Activated CD4-positive, alpha-beta T cell treated with anti-CD3 and anti-CD28 coated beads, Interleukin-2, amount 50 U/mL, for 24 hours (primary cell): ENCODE data around the gene KRTAP9-4.
"Not testable (repeated sequence)": the region's sequence is repeated elsewhere in the genome, so short reads cannot be mapped to it uniquely, and the experiment has no call there.

Experiments
- DNase-seq, 2 donors: peaks; one replicate each; pipeline ENCODE4 v3.0.0-alpha.2; 2020; ENCODE audit warnings: low read depth in 1 of 2, low spot score in 1 of 2

Gene KRTAP9-4, protein sequence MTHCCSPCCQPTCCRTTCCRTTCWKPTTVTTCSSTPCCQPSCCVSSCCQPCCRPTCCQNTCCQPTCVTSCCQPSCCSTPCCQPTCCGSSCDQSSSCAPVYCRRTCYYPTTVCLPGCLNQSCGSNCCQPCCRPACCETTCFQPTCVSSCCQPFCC

DNA sequence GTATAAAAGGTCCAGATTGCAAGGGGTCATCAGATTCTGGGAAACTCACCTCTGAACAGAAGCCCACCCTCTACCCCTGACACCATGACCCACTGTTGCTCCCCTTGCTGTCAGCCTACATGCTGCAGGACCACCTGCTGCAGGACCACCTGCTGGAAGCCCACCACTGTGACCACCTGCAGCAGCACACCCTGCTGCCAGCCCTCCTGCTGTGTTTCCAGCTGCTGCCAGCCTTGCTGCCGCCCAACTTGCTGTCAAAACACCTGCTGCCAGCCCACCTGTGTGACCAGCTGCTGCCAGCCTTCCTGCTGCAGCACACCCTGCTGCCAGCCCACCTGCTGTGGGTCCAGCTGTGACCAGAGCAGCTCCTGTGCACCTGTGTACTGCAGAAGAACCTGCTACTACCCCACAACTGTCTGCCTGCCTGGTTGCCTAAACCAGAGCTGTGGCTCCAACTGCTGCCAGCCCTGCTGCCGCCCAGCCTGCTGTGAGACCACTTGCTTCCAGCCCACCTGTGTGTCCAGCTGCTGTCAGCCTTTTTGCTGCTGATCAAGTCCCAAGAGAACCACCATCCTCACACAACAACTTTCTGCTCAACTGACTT lies at the start of gene KRTAP9-4:
KRTAP9-4 (plus strand) TSS at position 51 of the 604 bp plus-strand sequence; CDS start at position 85, 34 bp downstream.
- not testable (repeated sequence) for DNase-seq

DNA sequence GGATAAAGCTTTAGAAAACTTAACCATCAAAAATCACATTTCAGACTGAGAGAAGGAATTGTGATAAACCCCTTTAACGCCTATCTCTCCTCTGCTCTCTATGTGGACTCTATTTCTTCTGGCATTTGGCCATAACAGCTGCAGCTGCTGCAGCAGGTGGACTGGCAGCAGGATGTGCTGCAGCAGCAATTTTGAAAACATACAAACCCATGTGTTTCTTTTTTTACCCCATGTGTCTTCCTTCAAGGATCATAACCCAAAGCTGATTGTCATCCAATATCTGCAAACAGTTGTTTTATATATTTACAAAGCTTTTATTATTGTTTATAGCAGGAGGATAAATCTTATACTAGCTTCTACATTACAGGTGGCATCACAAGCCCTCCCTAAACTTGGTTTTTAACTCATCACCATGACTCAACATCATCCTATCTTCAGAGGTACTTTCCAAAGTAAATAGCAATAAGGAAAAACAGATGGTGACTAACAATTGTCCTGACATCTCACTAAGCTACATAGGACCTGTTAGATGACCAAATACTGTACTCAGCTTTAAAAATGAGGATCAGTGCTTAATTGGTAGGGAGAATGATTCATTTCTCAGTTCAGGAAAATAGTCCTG lies 37.5 kb upstream of the KRTAP9-4 start:
- DNase-seq, result no peak

DNA sequence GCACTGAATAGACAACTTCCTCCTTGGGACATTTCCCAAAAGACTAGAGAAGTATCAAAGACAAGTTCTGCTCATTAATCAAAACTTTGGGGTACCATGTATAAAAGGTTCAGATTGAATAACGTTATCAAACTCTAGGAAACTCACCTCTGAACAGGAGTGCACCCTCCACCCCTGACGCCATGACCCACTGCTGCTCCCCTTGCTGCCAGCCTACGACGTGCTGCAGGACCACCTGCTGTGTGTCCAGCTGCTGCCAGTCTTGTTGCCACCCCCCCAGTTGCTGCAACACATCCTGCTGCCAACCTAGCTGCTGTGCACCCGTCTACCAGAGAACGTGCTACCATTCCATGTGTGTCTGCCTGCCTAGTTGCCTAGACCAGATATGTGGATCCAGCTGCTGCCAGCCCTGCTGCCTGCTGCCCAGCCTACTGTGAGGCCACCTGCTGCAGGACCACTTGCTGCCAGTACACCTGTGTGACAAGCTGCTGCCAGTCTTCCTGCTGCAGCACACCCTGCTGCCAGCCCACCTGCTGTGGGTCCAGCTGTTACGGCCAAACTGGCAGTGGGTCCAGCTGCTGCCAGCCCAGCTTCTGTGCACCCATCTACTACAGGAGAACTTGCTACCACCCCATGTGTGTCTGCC lies 36.8 kb upstream of the KRTAP9-4 start:
- no peak for DNase-seq

DNA sequence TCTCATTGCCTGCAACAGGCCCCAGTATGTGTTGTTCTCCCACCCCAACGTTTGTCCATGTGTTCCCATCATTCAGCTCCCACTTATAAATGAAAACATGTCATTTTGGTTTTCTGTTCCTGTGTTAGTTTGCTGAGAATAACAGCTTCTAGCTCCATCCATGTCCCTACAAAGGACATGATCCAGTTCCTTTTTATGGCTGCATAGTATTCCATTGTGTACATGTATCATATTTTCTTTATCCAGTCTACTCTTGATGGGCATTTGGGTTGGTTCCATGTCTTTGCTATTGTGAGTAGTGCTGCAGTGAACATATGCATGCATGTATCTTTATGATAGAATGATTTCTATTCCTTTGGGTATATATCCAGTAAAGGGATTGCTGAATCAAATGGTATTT lies 33.8 kb upstream of the KRTAP9-4 start:
- no peak for DNase-seq

DNA sequence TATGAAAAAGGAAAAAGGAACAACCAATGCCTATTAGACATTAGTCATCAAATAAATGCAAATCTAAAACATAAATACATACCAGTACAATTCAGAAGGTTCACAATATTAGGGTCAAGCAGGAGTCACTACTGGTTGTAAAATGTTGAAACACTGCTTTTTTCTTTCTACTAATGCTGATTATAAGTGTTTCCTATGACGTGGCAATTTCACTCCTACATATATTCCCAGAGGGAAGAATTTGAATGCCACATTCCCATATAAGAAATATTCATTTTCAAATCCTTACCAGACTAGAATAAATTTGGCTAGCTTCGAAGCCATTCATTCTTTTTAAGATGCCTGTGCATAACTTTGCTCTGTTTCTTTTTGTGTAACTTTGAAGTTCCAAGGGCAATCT lies 25.7 kb upstream of the KRTAP9-4 start:
- no peak for DNase-seq

DNA sequence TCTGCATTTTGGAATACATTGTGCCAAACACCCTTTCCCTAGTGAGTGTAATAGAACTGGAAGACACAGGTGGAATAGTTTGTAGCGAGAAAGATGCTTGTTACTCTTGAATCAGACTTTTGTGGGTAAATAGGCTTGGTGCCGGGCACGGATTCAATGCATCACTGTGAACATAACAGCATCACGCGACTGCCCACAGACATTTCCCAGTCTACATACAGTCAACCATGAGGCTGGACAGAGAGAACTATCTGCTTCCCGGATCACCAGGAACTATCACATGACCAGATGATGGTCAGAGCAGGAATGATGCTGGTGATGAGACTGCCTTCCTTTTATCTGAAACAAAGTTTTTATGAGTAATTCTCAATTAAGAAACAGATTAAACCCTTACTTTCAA lies 23.4 kb upstream of the KRTAP9-4 start:
- no peak for DNase-seq

DNA sequence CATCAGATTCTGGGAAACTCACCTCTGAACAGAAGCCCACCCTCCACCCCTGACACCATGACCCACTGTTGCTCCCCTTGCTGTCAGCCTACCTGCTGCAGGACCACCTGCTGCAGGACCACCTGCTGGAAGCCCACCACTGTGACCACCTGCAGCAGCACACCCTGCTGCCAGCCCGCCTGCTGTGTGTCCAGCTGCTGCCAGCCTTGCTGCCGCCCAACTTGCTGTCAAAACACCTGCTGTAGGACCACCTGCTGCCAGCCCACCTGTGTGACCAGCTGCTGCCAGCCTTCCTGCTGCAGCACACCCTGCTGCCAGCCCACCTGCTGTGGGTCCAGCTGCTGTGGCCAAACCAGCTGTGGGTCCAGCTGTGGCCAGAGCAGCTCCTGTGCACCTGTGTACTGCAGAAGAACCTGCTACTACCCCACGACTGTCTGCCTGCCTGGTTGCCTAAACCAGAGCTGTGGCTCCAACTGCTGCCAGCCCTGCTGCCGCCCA lies 22.8 kb upstream of the KRTAP9-4 start, which contains the start of gene KRTAP9-2:
KRTAP9-2 (plus strand) TSS at position 51 of the 498 bp plus-strand sequence; CDS start at position 58, 7 bp downstream.
- DNase-seq, result not testable (repeated sequence)

DNA sequence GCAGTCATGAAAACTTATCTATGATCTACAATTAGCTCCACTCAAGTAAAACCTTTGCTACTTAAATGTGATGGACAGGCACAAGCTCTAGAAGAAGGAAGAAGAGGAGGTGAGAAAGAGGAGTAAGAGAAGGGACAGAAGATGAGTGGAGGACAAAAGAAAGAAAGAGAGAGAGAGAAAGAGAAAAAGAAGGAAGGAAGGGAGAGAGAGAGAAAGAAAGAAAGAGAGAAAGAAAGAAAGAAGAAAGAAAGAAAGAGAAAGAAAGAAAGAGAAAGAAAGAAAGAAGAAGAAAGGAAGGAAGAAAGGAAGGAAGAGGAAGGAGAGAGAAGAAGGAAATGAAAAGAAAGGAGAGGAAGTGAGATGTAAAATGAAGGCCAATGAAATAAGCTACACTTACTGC lies 19.4 kb upstream of the KRTAP9-4 start:
- no peak for DNase-seq

DNA sequence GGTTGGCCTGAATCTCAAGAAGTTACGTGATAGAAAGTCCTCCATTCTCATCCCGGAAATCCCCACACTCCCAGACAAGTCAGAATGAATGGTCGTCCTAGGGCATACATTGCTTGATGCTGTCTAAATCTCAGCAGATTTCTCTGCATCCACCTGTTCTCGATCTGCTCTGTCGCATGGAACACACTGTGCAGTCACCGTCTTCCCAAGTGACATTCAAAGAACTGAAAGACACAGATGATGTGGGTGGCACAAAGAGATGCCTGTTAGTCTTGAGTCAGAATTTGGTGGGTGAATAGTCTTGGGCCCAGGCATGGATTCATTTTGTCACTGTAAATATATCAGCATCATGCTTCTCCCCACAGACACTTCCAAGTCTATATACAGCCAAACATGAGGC lies 17.8 kb upstream of the KRTAP9-4 start:
- DNase-seq, result no peak

DNA sequence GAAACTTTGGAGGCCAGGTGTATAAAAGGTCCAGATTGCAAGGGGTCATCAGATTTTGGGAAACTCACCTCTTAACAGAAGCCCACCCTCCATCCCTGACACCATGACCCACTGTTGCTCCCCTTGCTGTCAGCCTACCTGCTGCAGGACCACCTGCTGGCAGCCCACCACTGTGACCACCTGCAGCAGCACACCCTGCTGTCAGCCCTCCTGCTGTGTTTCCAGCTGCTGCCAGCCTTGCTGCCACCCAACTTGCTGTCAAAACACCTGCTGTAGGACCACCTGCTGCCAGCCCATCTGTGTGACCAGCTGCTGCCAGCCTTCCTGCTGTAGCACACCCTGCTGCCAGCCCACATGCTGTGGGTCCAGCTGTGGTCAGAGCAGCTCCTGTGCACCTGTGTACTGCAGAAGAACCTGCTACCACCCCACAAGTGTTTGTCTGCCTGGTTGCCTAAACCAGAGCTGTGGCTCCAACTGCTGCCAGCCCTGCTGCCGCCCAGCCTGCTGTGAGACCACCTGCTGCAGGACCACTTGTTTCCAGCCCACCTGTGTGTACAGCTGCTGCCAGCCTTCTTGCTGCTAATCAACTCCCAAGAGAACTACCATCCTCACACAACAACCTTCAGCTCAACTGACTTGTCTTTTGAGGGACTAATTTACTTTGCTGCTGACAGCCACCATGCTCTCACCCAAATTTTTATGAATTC lies 16.9 kb upstream of the KRTAP9-4 start, which contains the start of gene KRTAP9-3:
KRTAP9-3 (plus strand) TSS at position 51 of the 707 bp plus-strand sequence; CDS start at position 104, 53 bp downstream.
- DNase-seq, result not testable (repeated sequence)

DNA sequence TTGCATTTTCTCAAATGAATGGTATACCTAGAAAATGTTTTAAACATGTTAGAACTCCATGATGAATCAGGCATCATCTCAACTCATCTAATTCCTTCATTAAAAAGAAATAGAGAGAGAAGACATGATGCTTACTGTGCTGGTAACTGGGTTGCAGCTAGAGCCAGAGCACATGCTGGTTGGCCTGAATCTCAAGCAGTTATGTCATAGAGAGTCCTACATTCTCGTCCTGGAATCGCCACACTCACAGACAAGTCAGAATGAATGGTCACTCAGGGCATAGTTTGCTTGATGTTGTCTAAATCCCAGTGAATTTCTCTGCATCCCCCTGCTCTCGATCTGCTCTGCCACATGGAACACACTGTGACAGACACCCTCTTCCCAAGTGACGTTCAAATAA lies 12.4 kb upstream of the KRTAP9-4 start:
- not testable (repeated sequence) for DNase-seq

DNA sequence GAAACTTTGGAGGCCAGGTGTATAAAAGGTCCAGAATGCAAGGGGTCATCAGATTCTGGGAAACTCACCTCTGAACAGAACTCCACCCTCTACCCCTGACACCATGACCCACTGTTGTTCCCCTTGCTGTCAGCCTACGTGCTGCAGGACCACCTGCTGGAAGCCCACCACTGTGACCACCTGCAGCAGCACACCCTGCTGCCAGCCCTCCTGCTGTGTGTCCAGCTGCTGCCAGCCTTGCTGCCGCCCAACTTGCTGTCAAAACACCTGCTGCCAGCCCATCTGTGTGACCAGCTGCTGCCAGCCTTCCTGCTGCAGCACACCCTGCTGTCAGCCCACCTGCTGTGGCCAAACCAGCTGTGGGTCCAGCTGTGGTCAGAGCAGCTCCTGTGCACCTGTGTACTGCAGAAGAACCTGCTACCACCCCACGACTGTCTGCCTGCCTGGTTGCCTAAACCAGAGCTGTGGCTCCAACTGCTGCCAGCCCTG lies 11.5 kb upstream of the KRTAP9-4 start, which contains the start of gene KRTAP9-8:
KRTAP9-8 (plus strand) TSS at position 51 of the 489 bp plus-strand sequence; CDS start at position 104, 53 bp downstream.
- DNase-seq, result not testable (repeated sequence)

DNA sequence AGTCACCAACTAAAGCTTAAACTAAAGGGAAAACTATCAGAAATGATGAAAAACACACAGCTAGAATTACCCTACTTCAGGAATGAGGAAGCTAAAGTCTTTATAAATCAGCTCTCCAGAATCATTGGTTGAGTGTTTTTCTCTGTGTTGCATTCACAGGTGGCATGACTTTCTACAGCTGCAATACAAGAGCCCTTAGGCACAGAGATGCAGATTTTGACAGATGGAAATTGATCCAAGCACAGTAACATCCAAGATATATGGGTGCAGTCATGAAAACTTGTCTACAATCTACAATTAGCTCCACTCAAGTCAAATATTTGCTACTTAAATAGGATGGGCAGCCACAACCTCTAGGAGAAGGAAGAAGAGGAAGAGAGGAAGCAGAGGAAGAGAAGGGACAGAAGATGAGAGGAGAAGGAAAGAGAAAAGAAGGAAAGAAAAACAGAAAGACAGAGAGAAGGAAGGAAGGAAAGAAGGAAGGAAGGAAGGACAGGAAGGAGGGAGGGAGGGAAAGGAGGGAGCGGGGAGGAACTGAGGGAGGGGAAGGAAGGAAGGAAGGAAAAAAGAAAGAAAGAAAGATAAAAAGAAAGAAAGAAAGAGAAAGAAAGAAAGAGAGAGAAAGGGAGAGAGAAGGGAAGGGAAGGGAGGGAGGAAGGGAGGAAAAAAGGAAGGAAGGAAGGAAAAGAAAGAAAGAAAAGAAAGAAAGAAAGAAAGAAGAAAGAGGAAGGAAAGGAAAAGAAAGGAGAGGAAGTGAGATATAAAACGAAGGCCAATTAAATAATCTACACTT lies 2.3 kb upstream of the KRTAP9-4 start:
- DNase-seq, result not testable (repeated sequence)

DNA sequence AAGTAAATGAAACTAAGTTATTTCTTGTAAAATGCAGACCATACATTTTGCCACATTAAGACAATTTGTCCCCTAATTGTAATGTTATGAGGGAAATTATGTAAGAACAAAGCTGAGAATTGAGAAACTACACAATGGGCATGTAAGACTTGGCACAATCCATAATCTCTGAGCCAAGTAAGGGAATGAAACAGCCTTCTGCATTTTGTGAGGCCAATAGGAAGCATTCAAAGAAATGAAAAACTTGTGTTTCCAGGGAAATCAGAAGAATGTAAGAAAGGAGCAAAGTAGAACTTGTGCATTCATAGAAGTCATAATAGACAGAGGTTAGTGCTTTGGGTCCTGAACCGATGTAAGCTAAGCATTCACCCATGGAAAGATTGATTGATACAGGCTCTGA lies 1.8 kb downstream of the KRTAP9-4 start:
- no peak for DNase-seq

DNA sequence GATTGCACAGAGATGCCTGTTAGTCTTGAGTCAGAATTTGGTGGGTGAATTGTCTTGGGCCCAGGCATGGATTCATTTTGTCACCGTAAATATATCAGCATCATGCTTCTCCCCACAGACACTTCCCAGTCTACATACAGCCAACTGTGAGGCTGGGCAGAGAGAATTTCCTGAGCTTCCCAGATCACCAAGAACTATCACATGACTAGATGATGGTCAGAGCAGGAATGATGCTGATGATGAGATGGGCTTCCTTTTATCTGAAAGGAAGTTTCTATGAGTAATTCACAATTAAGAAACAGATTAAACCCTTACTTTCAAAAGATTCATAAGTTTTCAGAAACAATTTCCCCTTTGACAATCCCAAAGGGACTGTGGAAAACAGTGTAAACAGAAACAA lies 5.4 kb downstream of the KRTAP9-4 start:
- no peak for DNase-seq

DNA sequence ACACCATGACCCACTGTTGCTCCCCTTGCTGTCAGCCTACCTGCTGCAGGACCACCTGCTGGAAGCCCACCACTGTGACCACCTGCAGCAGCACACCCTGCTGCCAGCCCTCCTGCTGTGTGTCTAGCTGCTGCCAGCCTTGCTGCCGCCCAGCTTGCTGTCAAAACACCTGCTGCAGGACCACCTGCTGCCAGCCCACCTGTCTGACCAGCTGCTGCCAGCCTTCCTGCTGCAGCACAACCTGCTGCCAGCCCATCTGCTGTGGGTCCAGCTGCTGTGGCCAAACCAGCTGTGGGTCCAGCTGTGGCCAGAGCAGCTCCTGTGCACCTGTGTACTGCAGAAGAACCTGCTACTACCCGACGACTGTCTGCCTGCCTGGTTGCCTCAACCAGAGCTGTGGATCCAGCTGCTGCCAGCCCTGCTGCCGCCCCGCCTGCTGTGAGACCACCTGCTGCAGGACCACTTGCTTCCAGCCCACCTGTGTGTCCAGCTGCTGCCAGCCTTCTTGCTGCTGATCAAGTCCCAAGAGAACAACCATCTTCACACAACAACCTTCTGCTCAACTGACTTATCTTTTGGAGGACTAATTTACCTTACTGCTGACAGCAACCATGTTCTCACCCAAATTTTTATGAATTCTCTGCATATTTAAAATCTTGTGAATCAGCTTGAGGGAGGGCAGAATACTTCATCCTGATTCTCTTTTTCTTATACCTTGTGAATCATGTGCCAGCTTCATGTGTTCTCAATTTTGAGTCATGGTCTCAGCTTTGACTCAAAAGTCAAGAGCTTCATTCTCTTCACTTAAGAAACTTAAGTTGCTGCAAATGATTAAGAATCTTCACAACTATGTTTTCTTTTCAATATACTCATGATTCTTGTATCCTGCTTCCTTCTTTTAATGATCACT lies 6.1 kb downstream of the KRTAP9-4 start, which contains the start of gene KRTAP9-9:
KRTAP9-9 (plus strand) TSS at position 4 of the 910 bp plus-strand sequence.
- not testable (repeated sequence) for DNase-seq

DNA sequence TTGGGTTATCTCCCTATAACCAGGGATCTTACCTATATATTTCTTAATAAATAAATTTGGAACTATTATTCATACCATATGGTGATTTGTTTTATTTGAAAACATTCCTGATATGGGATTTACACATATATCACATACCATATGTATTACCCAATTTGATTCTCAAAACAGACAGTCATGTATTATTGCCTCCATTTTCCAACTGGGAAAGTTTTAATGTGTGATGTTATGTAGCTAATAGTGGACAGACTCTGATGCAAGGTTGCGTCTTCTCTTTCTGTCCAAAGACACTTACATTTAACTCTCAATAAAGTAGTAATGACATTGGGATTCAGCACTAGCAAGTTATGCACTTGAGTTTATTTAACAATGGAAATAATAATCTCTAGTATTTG lies 6.8 kb downstream of the KRTAP9-4 start:
- no peak for DNase-seq

DNA sequence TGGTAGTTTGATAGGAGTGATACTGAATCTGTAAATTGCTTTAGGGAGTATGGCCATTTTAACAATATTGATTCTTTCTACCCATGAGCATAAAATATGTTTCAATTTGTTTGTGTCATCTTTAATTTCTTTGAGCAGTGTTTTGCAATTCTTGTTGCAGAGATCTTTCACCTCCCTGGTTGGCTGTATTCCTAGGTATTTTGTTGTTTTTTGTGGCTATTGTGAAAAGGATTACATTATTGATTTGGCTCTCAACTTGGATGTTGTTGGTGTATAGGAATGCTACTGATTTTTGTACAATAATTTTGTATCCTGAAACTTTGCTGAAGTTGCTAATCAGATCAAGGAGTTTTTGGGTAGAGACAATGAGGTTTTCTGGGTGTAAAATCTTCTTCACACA lies 8.9 kb downstream of the KRTAP9-4 start:
- DNase-seq, result no peak

DNA sequence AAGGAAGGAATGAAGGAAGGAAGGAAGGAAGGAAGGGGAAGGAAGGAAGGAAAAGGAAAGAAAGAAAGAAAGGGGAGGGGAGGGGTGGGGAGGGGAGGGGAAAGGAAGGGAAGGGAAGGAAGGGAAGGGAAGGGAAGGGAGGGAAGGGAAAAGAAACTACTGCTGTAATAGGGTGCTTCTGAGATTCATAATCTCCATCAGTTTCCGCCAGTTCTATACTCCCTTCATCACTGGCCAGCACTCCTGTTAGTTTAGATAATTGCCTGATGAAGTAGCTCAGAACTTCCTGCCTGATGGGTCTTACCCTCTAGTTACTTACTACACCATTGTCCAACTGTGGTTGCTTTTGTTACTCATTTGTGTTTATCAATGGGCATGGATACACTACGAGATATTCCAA lies 13.7 kb downstream of the KRTAP9-4 start:
- no peak for DNase-seq
